C4-2B (cell line): ENCODE measurements around the gene EXOSC6.

ENCODE experiments used
- CTCF ChIP-seq: fragments of 450-650 bp; conservative IDR thresholded peaks from 2 replicates; pipeline ENCODE4 v1.5.1; 2017; ENCODE audit warnings: mild to moderate bottlenecking
- ZFX ChIP-seq: fragments of 450-650 bp; IDR thresholded peaks from 2 replicates; pipeline ENCODE4 v1.6.1; 2017

- peak; percentile 7; the same call in 1 of the 2 replicates for TF ChIP-seq CTCF
- no peak for TF ChIP-seq ZFX
Measured at GRCh38 chr16:70252355-70252988, 732 bp upstream of the EXOSC6 start.
